ENCODE results near the gene FXYD3. TPM values are rescaled to one million over a fixed set of nuclear protein-coding genes. Genes with fewer than 3 reads are reported as not detected.

Gene FXYD3
- polyA plus RNA-seq, 1 donor (not counting 4 experiments of a cell fraction or from before 2014, with no cell fraction given), result 851 TPM

DNA sequence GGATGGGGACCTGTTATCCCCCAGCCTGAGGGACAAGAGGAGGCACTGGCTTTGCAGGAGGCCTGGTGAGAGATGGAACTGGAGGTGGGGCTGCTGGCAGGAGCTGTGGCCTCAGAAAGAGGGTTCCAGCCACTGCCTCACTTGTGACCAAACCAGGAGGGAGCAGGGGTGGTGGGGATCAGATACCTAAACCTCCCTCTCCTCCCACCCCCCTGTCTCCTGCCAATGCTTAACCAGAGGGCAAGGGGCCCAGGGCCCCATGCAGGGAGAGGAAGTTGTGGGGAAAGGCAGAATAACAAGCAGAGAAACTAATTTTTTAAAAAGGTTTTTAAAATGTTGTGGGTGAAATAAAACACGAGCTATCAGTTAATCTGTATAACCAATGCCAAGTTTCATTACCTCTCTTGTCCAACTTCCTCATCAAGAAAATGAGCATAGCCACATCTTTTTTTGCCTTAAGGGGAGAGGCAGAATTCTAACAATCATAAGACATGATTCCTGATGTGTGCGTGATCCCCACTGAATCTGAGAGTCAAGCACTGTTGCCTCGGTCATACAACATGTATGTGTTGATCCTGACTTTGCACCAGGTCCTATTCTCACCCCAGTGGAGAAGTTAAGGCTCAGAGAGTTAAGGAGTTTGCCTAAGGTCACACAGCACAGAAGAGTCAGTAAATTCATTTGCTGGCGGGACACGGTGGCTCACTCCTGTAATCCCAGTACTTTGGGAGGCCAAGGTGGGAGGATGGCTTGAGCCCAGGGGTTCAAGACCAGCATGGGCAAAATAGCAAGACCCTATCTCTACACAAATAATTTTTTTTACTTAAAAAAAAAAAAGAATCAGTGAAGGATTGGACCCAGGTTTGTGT, 51.9 kb downstream of the FXYD3 start:
- Histone ChIP-seq H3K79me2 (ENCODE audit: control insufficient read depth, insufficient read depth, low read length) (peaks cover 3% of the 10 kb centered on the region), H4K20me1 (ENCODE audit: control insufficient read depth, extremely low read depth, insufficient read depth, low read length) (no peaks in the 10 kb centered on the region), H3K4me3 (ENCODE audit: control insufficient read depth in 2 of 3, extremely low read depth in 1 of 3, insufficient read depth in 2 of 3, low read depth in 1 of 3, low read length in 3 of 3) (no peak overlapping the region), H3K27ac (ENCODE audit: control insufficient read depth, insufficient read depth, low read length) (peak overlapping the region; percentile 55), H3K4me1 (ENCODE audit: control insufficient read depth, extremely low read depth, insufficient read depth, low read length) (peaks cover 45% of the 10 kb centered on the region), H3K9me1 (ENCODE audit: control insufficient read depth, extremely low read depth, insufficient read depth, low read length) (peaks cover 3% of the 10 kb centered on the region), H3K36me3 (ENCODE audit: control insufficient read depth in 2 of 2, extremely low read depth in 1 of 2, insufficient read depth in 2 of 2, low read length in 2 of 2) (peaks cover 17 to 41% of the 10 kb centered on the region in 2 experiments), H2AFZ (ENCODE audit: control insufficient read depth, low read length) (no peak overlapping the region), H3K9ac (ENCODE audit: control insufficient read depth, extremely low read depth, insufficient read depth, low read length) (no peak overlapping the region), H3K9me3 (ENCODE audit: control insufficient read depth, low read depth, low read length) (peaks cover 31% of the 10 kb centered on the region), H3K27me3 (ENCODE audit: control insufficient read depth, extremely low read depth, insufficient read depth, low read length) (no peaks in the 10 kb centered on the region), H3K4me2 (ENCODE audit: control insufficient read depth, extremely low read depth, insufficient read depth, low read depth, low read length) (peak overlapping the region; percentile 26)
- dilution Hi-C loops (cut with MboI; ENCODE audit: extremely low pct_ligation_motif_present, low sequenced_read_pairs), result no loop called here
- DNase-seq (ENCODE audit: low read depth, low spot score) (no peak), FAIRE-seq (peak; percentile 46)
- TF ChIP-seq, protein P1, sequence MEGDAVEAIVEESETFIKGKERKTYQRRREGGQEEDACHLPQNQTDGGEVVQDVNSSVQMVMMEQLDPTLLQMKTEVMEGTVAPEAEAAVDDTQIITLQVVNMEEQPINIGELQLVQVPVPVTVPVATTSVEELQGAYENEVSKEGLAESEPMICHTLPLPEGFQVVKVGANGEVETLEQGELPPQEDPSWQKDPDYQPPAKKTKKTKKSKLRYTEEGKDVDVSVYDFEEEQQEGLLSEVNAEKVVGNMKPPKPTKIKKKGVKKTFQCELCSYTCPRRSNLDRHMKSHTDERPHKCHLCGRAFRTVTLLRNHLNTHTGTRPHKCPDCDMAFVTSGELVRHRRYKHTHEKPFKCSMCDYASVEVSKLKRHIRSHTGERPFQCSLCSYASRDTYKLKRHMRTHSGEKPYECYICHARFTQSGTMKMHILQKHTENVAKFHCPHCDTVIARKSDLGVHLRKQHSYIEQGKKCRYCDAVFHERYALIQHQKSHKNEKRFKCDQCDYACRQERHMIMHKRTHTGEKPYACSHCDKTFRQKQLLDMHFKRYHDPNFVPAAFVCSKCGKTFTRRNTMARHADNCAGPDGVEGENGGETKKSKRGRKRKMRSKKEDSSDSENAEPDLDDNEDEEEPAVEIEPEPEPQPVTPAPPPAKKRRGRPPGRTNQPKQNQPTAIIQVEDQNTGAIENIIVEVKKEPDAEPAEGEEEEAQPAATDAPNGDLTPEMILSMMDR (optimal IDR thresholded peaks at IDR 0.05 in 1 of 3, IDR thresholded peaks at IDR 0.05 in 1 of 3, conservative IDR thresholded peaks at IDR 0.05 in 1 of 3; ENCODE audit: extremely low read depth in 1 of 3, insufficient read depth in 2 of 3, low read length in 3 of 3), result no peak
- no peak for TF ChIP-seq EZH2 (IDR thresholded peaks at IDR 0.05; ENCODE audit: low read length)

DNA sequence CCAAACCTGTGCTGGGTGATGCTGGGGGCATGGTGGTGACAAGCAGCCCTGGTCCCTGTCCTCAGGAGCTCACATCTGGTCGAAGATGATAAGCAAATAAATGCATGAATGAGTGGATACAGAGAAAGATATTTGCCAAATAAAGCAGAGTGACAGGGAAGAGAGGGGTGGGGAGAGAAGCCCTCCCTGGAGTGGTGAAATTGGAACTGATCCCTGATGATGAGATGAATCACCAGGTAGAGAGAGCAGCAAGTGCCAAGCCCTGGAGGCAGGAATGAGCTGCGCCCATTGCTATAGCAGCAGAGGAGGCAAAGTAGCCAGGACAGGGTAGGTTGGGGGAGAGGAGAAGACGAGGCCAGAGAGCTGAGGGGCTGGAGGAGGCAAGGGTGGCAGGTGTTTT, 52.6 kb downstream of the FXYD3 start:
- no peak for TF ChIP-seq EZH2 (IDR thresholded peaks at IDR 0.05; ENCODE audit: low read length)
- TF ChIP-seq, protein P1 (optimal IDR thresholded peaks at IDR 0.05 in 1 of 3, IDR thresholded peaks at IDR 0.05 in 1 of 3, conservative IDR thresholded peaks at IDR 0.05 in 1 of 3; ENCODE audit: extremely low read depth in 1 of 3, insufficient read depth in 2 of 3, low read length in 3 of 3), result peak; percentile 12 to 32 (median 23)
- Histone ChIP-seq H3K4me2 (ENCODE audit: control insufficient read depth, extremely low read depth, insufficient read depth, low read depth, low read length) (peak overlapping the region; percentile 58), H3K9me1 (ENCODE audit: control insufficient read depth, extremely low read depth, insufficient read depth, low read length) (peaks cover 3% of the 10 kb centered on the region), H3K36me3 (ENCODE audit: control insufficient read depth in 2 of 2, extremely low read depth in 1 of 2, insufficient read depth in 2 of 2, low read length in 2 of 2) (peaks cover 17 to 37% of the 10 kb centered on the region in 2 experiments), H3K79me2 (ENCODE audit: control insufficient read depth, insufficient read depth, low read length) (peaks cover 3% of the 10 kb centered on the region), H2AFZ (ENCODE audit: control insufficient read depth, low read length) (no peak overlapping the region), H3K4me3 (ENCODE audit: control insufficient read depth in 2 of 3, extremely low read depth in 1 of 3, insufficient read depth in 2 of 3, low read depth in 1 of 3, low read length in 3 of 3) (no peak overlapping the region), H3K9ac (ENCODE audit: control insufficient read depth, extremely low read depth, insufficient read depth, low read length) (peak overlapping the region; percentile 22), H3K27me3 (ENCODE audit: control insufficient read depth, extremely low read depth, insufficient read depth, low read length) (no peaks in the 10 kb centered on the region), H3K9me3 (ENCODE audit: control insufficient read depth, low read depth, low read length) (peaks cover 28% of the 10 kb centered on the region), H3K4me1 (ENCODE audit: control insufficient read depth, extremely low read depth, insufficient read depth, low read length) (peaks cover 40% of the 10 kb centered on the region), H4K20me1 (ENCODE audit: control insufficient read depth, extremely low read depth, insufficient read depth, low read length) (no peaks in the 10 kb centered on the region), H3K27ac (ENCODE audit: control insufficient read depth, insufficient read depth, low read length) (peak overlapping the region; percentile 55)
- DNase-seq (ENCODE audit: low read depth, low spot score) (peak; percentile 48), FAIRE-seq (peak; percentile 95)
- dilution Hi-C loops (cut with MboI; ENCODE audit: extremely low pct_ligation_motif_present, low sequenced_read_pairs), result no loop called here

Measured in keratinocyte (primary cell).